ENCODE data around the gene CFAP221.

Gene CFAP221

GRCh38 chr2:119647440-119648169 is 103.4 kb downstream of the CFAP221 start:
- DNase-seq, result no peak

GRCh38 chr2:119649364-119649917 is 105.2 kb downstream of the CFAP221 start:
- no peak for DNase-seq

DNA sequence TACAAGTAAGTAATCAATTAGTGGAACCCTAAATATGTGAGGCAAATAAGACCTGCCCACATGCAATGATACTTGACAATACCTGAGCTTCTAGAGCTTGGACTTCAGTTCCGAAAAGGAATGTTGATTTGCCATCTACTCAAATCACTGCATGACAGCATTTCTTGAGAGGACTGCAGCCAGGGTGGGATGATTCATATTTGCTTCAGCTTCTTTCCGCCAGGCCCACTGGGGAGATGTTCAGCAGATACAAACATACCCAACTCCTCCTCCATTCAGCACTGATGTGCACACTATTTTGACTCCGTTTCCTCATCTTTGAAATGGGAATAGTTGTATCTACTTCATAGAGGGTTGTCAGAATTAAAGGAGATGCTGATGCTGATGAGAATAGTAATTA is 106.0 kb downstream of the CFAP221 start:
- DNase-seq, result no peak

DNA sequence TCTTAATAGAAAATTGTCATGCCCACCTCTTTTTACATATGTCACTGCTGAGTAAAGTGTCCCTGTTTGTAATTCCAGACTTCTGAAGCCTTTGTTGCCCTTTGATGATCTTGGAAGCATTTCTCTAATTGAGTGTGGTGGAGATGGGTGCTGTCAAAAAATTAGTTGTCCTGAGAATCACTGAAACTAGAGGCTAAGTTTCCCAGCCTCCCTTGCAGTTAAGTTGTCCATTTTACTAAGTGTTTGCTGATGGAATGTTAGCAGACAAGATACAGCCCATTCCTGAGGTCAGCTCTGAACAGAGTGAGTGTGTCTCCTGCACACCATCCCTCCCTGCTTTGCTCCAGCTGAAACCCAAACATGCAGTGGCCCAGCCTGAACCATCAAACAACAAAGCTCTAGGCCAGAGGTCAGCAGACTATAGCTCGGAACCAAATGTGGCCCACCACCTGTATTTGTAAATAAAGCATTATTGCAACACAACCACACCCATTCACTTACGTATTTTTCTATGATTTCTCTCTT is 106.7 kb downstream of the CFAP221 start:
- no peak for DNase-seq

- no peak for DNase-seq
These were observed 113.4 kb downstream of the CFAP221 start for GRCh38 chr2:119657466-119658145.

GRCh38 chr2:119659601-119660342 is 115.5 kb downstream of the CFAP221 start:
- no peak for DNase-seq

GRCh38 chr2:119660343-119660658 is 116.1 kb downstream of the CFAP221 start:
- DNase-seq, result no peak

DNA sequence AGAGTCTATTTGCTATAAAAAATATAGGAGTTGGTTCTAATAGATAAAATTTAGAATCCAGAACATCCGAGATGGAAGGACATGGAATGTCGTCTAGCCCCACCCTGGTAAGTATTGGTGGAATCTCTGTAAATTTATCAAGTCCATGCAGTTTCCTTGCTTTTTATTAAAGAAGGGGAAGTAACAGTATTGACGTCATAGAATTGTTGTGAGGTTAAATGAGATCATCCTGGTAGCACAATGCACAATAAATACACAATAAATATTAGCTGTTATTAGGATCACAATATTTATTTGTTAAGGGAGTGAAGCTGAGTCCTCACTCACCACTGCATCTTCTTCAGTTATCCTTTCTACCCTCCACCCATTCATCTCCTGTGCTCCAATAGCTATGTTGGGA is 118.0 kb downstream of the CFAP221 start:
- DNase-seq, result no peak

DNA sequence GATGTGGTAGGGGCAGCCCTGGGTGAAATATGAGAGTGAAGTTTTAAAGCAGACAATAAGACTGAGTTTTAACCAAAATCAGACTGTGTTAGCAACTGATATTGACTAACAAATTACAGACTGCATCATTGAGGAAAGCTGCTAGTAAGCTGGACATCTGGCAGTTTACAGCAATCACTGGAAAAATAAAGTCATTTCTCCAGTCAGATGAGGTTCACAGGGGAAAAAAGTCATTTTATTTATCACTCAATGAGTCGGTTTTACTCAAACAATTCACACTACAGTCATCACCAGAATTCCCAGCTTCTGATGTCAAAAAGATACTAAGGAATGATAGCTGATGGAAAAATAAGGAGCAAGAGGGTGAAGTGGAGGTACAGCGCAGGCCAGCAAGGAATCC is 124.3 kb downstream of the CFAP221 start:
- DNase-seq, result no peak

DNA sequence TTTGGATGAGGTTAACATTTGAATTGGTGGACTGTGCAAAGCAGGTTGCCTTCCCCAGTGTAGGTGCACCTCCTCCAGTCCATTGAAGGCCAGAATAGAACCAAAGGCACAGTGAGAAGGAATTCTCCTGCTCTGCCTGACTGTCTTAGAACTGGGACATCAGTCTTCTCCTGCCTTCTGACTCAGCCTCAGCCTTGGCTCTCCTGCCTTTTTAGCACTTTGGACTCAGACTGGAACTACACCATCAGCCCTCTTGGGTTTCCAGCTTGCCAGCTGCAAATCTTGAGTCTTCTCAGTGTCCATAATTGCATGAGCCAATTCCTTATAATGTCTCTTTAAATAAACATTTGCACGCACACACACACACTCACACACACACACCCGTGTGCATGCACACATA is 126.8 kb downstream of the CFAP221 start:
- no peak for DNase-seq

GRCh38 chr2:119671752-119672151 is 127.5 kb downstream of the CFAP221 start:
- no peak for DNase-seq

- no peak for DNase-seq
These were observed 128.1 kb downstream of the CFAP221 start for GRCh38 chr2:119672161-119672862.

DNA sequence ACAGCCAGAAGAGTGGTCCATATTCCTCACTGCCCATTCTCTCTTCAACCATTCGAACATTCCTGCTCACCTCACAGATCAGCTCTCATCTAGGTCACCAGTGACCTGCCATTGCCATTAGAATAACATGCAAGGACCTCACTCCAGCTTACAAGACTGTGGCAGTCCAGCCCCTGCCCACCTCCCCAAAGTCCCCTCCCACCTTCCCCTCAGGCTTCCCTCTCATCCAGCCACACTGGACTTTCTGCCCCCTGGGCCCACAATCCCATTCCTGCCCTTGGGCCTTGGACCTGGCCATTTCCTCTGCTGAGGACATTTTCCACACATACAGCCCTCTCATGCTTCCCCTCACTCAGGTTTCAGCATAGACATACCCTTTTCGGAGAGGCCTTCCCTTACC is 129.5 kb downstream of the CFAP221 start:
- no peak for DNase-seq

GRCh38 chr2:119674711-119675500 is 130.7 kb downstream of the CFAP221 start:
- DNase-seq, result no peak

DNA sequence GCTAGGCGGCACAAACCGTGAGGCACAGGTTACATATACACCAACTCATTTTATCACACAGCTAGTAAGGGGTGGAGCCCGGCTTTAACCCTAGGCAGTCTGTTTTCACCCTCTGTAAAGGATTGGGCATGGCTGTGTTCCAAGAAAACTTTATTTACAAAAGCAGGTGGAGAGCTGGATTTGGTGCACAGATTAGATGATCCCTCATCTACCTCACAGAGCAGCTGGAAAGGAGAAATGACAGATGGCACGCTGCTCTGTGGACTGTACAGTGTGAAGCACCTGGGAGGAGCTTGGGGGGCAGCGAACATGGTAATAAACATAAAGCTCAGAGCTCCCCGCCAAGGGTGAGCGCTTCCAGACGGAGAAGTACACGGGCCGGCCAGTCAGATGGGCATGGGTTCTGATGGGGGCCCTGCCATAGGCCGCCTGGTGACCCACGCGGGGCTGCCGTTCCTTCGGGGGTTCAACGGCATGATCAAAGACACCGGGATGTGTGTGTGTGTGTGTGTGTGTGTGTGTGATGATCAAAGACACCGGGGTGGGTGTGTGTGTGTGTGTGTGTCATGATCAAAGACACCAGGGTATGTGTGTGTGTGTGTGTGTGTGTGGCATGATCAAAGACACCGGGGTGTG is 133.9 kb downstream of the CFAP221 start:
- DNase-seq, result no peak

DNA sequence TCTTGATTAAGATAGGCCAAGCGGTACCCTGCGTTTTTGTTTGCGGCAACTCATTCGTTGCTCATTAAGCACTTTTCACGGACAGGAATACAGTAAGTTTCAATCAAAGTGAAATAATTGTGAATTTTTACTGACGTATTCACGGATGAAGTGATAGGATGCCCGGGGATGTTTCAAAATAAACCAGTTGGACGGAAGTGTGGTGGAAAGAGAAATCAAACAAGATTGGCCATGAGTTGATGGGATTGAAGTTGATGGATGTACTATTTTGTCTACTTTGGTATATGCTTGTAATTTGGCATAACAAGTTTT is 135.2 kb downstream of the CFAP221 start:
- DNase-seq, result no peak

GRCh38 chr2:119679846-119680245 is 135.6 kb downstream of the CFAP221 start:
- no peak for DNase-seq

DNA sequence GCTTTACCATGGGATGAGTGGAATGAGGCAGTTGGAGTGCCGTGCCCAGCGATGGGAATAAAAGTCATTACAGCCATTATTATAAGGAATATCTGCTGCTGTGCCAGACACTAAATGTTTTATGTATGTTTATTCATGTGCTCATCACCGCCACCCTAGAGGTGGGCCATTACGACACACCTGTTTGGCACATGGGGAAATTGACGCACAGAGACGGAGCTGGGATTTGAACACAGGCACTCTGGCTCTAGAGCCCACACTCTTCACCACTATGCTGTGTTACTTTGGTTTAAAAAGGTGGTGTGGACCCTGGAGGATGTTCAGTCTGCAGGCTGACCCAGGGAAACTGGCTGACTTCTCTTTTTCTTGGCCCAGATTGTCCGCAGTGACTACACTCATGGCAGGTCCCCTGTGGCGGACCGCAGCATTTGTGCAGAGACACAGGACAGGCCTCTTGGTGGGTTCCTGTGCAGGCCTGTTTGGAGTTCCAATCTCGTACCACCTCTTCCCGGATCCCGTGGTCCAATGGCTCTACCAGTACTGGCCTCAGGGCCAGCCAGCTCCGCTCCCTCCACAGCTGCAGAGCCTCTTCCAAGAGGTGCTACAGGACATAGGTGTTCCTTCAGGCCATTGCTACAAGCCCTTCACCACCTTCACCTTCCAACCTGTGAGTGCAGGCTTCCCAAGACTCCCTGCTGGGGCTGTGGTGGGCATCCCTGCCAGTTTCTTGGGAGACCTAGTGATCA is 136.4 kb downstream of the CFAP221 start:
- no peak for DNase-seq

- no peak for DNase-seq
These were observed 137.1 kb downstream of the CFAP221 start for GRCh38 chr2:119681203-119681867.

GRCh38 chr2:119681868-119682220 is 137.6 kb downstream of the CFAP221 start:
- DNase-seq, result no peak

DNA sequence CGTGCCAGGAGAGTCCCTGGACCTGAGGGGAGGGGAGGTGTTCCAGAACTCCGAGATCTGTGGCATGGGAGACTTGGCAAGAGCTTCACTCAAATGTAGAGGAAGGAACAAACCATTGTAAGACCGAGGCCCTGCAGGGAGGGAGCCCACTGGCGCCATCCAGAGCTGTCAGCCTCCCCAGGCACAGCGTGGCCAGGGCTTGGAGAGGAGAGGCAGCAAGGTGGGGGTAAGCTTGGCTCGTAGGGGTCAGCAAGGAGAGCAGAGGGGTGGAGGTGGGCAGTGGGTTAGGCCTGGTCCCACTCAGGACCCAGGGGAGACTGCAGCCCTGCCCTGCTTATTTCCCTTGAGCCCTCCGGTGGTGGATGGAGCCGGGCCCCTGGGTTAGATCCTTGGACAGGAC is 138.3 kb downstream of the CFAP221 start:
- DNase-seq, result no peak
